Panc1 (cell line): ENCODE results near the gene CHL1.

Experiments used
- CTCF ChIP-seq: fragments of 450-650 bp; IDR thresholded peaks from 2 replicates; pipeline ENCODE4 v1.5.1; 2017; ENCODE audit warnings: mild to moderate bottlenecking
- POLR2AphosphoS5 ChIP-seq: IDR thresholded peaks from 2 replicates; pipeline ENCODE4 v1.6.1; 2012; ENCODE audit warnings: mild to moderate bottlenecking, low read depth, low read length, moderate library complexity
- REST ChIP-seq, 2 experiments: IDR thresholded peaks; 2 replicates each; pipeline ENCODE4 v1.6.1; 2011 to 2012; ENCODE audit warnings: low read depth in 2 of 2, control low read depth in 1 of 2, low read length in 1 of 2, mild to moderate bottlenecking in 1 of 2, moderate library complexity in 1 of 2; ENCODE audit not compliant: insufficient read depth in 1 of 2
- TCF7L2 ChIP-seq: IDR thresholded peaks from 2 replicates; pipeline ENCODE4 v1.6.1; 2011; ENCODE audit warnings: mild to moderate bottlenecking, low read depth, low read length, inconsistent platforms

GRCh38 chr3:454986-455385 is 258.4 kb downstream of the CHL1 start:
- TF ChIP-seq CTCF (no peak), POLR2AphosphoS5 (no peak), REST (IDR thresholded peaks at IDR 0.05; ENCODE audit: insufficient read depth in 1 of 2, low read depth in 2 of 2, low read length in 1 of 2) (no peak), TCF7L2 (no peak)
